Nephron (organoid): ENCODE measurements around the gene DIPK1B.
"Not testable (repeated sequence)": the region's sequence is repeated elsewhere in the genome, so short reads cannot be mapped to it uniquely, and the experiment has no call there.

Source experiments
- H3K27ac Mint-ChIP-seq, 3 experiments: 2 replicates each; pipeline ENCODE4 v1.8.0; 2020; ENCODE audit warnings: mixed read lengths in 3 of 3, mild to moderate bottlenecking in 2 of 3, moderate library complexity in 1 of 3
- H3K27me3 Mint-ChIP-seq: 2 replicates; pipeline ENCODE4 v1.8.0; 2021; ENCODE audit warnings: low read depth, mild to moderate bottlenecking, moderate library complexity, mixed read lengths
- H3K36me3 Mint-ChIP-seq: 2 replicates; pipeline ENCODE4 v1.8.0; 2020; ENCODE audit warnings: low read depth, mixed read lengths
- H3K4me1 Mint-ChIP-seq: 2 replicates; pipeline ENCODE4 v1.8.0; 2020; ENCODE audit warnings: mixed read lengths
- H3K4me3 Mint-ChIP-seq, 3 experiments: 2 replicates each; pipeline ENCODE4 v1.8.0; 2020; ENCODE audit warnings: mild to moderate bottlenecking in 3 of 3, mixed read lengths in 3 of 3, moderate library complexity in 2 of 3
- H3K9me3 Mint-ChIP-seq: 2 replicates; pipeline ENCODE4 v1.8.0; 2020; ENCODE audit warnings: mixed read lengths
- TF ChIP-seq, protein P1 (sequence below), 3 experiments: fragments of 200-600 bp; sonication (generic); IDR thresholded peaks; one replicate each; pipeline ENCODE4 v1.5.0; 2021; ENCODE audit warnings: antibody characterized with exemption in 3 of 3; ENCODE audit not compliant: unreplicated experiment in 3 of 3

The DIPK1B gene

GRCh38 chr9:136765041-136765440 is 52.7 kb downstream of the DIPK1B start:
- no peak overlapping the region for H3K27ac Mint-ChIP-seq
- H3K4me3 Mint-ChIP-seq, result no peak overlapping the region
- H3K9me3 Mint-ChIP-seq, result no peaks in the 10 kb centered on the region
- H3K4me1 Mint-ChIP-seq, result peaks cover 11% of the 10 kb centered on the region
- no peaks in the 10 kb centered on the region for H3K36me3 Mint-ChIP-seq
- H3K27me3 Mint-ChIP-seq, result peaks cover 18% of the 10 kb centered on the region
- TF ChIP-seq, protein P1, sequence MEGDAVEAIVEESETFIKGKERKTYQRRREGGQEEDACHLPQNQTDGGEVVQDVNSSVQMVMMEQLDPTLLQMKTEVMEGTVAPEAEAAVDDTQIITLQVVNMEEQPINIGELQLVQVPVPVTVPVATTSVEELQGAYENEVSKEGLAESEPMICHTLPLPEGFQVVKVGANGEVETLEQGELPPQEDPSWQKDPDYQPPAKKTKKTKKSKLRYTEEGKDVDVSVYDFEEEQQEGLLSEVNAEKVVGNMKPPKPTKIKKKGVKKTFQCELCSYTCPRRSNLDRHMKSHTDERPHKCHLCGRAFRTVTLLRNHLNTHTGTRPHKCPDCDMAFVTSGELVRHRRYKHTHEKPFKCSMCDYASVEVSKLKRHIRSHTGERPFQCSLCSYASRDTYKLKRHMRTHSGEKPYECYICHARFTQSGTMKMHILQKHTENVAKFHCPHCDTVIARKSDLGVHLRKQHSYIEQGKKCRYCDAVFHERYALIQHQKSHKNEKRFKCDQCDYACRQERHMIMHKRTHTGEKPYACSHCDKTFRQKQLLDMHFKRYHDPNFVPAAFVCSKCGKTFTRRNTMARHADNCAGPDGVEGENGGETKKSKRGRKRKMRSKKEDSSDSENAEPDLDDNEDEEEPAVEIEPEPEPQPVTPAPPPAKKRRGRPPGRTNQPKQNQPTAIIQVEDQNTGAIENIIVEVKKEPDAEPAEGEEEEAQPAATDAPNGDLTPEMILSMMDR (IDR thresholded peaks at IDR 0.05; ENCODE audit: unreplicated experiment in 3 of 3), result no peak

DNA sequence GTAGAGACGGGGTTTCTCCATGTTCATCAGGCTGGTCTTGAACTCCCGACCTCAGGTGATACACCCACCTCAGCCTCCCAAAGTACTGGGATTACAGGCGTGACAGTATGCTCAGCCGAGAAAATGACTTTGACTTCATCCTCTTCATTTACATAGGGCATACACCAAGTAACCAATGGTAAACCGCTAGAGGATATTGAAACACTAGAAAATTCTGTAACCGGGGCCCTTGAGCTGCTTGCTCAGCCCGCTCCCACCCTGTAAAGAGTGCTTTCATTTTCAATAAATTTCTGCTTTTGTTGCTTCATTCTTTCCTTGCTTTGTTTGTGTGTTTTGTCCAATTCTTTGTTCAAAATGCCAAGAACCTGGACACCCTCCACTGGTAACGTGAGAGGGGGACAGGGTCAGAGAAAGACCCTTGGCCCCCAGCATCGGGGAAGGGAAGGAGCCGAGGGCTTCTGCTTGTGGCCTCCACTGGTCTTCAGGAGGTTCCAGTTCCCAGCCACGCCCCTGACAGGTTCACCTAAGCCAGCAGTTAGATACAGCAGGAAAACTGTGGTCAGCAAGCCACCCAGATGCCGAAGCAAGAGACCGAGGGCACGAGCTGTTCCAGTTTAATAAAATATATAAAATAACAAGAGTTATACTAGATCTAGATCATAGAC is 53.5 kb downstream of the DIPK1B start:
- not testable (repeated sequence) for H3K9me3 Mint-ChIP-seq, H3K27ac Mint-ChIP-seq, H3K36me3 Mint-ChIP-seq, H3K4me3 Mint-ChIP-seq, H3K4me1 Mint-ChIP-seq
- H3K27me3 Mint-ChIP-seq, result peaks cover 14% of the 10 kb centered on the region

- not testable (repeated sequence) for H3K36me3 Mint-ChIP-seq, H3K9me3 Mint-ChIP-seq, H3K4me1 Mint-ChIP-seq, H3K27ac Mint-ChIP-seq
- TF ChIP-seq, protein P1 (IDR thresholded peaks at IDR 0.05; ENCODE audit: unreplicated experiment in 3 of 3), result peak; percentile 44 to 65 (median 59)
- Mint-ChIP-seq H3K4me3 (peak overlapping the region in 1 of 3 experiments; percentile 17), H3K27me3 (peaks cover 17% of the 10 kb centered on the region)
Observed at GRCh38 chr9:136766410-136767120, 54.2 kb downstream of the DIPK1B start.

- TF ChIP-seq, protein P1 (IDR thresholded peaks at IDR 0.05; ENCODE audit: unreplicated experiment in 3 of 3), result peak; percentile 18 to 39 (median 26)
- Mint-ChIP-seq H3K27ac (no peak overlapping the region), H3K9me3 (no peaks in the 10 kb centered on the region), H3K4me1 (peaks cover 6% of the 10 kb centered on the region), H3K36me3 (no peaks in the 10 kb centered on the region), H3K4me3 (peak overlapping the region in 1 of 3 experiments; percentile 44), H3K27me3 (peaks cover 20% of the 10 kb centered on the region)
Observed at GRCh38 chr9:136769710-136770191, 57.4 kb downstream of the DIPK1B start.

GRCh38 chr9:136771907-136772415 is 59.6 kb downstream of the DIPK1B start:
- H3K4me1 Mint-ChIP-seq, result peaks cover 4% of the 10 kb centered on the region
- no peak overlapping the region for H3K4me3 Mint-ChIP-seq
- no peaks in the 10 kb centered on the region for H3K36me3 Mint-ChIP-seq
- TF ChIP-seq, protein P1 (IDR thresholded peaks at IDR 0.05; ENCODE audit: unreplicated experiment in 3 of 3), result no peak
- no peak overlapping the region for H3K27ac Mint-ChIP-seq
- no peaks in the 10 kb centered on the region for H3K9me3 Mint-ChIP-seq
- peaks cover 20% of the 10 kb centered on the region for H3K27me3 Mint-ChIP-seq

DNA sequence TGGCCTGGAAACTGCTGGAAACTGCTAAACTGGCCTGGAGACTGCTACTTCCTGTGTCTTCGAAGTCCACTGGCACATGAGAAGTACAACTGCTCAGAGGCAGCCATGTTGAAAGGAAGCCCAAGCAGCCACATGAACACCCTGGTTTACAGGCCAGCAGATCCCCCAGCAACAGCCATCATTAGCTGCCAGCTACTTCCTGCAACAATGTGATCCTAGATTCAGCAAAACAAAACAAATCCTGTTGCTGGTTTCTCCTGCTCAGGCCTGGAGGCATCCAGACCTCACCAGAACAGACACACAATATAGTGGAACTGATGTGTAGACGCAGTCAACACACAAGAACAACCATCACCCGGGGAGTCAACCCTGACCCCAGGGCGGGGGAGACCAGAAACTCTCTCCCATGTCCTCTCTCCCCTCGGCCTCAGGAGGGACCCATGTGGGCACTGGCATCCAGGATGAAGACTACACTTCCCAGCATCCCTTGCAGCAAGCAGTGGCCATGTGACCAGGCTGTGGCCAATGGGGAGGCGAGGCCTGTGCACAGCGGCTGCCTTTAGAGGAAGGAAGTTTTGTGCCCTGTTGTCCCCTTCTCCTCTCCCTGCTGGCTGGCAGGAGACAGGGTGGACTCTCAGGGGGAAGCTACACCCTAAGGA is 61.1 kb downstream of the DIPK1B start:
- TF ChIP-seq, protein P1 (IDR thresholded peaks at IDR 0.05; ENCODE audit: unreplicated experiment in 3 of 3), result no peak
- H3K27me3 Mint-ChIP-seq, result peaks cover 22% of the 10 kb centered on the region
- H3K9me3 Mint-ChIP-seq, result peaks cover 6% of the 10 kb centered on the region
- H3K4me3 Mint-ChIP-seq, result no peak overlapping the region
- H3K27ac Mint-ChIP-seq, result no peak overlapping the region
- no peaks in the 10 kb centered on the region for H3K36me3 Mint-ChIP-seq
- H3K4me1 Mint-ChIP-seq, result peaks cover 13% of the 10 kb centered on the region
